Caki2 (cell line): Measurements from ENCODE around the gene PIK3IP1. TPM values are rescaled to one million over a fixed set of nuclear protein-coding genes. Genes with fewer than 3 reads are reported as not detected.

Source experiments
- DNase-seq: peaks from one replicate; pipeline ENCODE4 v3.0.0-alpha.2; 2015; ENCODE audit warnings: low read depth
- in situ Hi-C: cut with HindIII; loops from 2 replicates; pipeline ENCODE4 v1.10.0; 2016; ENCODE audit warnings: low sequenced_read_pairs, low pct_unique_long_range_greater_than_20kb, mixed read lengths
- total RNA-seq: library from RNA; depleted of rRNA; stranded (reverse); fragments of >200 nt; shearing (Covaris generic); gene quantifications from 2 replicates; pipeline ENCODE4 v1.2.3, GENCODE V29; 2014; ENCODE audit warnings: low replicate concordance

Gene PIK3IP1
- total RNA-seq, 1 experiment from 2014 or later, result 6.5 TPM

GRCh38 chr22:31284281-31285155, 7.8 kb downstream of the PIK3IP1 start:
- in situ Hi-C loops, result no loop called here
- DNase-seq, result no peak

DNA sequence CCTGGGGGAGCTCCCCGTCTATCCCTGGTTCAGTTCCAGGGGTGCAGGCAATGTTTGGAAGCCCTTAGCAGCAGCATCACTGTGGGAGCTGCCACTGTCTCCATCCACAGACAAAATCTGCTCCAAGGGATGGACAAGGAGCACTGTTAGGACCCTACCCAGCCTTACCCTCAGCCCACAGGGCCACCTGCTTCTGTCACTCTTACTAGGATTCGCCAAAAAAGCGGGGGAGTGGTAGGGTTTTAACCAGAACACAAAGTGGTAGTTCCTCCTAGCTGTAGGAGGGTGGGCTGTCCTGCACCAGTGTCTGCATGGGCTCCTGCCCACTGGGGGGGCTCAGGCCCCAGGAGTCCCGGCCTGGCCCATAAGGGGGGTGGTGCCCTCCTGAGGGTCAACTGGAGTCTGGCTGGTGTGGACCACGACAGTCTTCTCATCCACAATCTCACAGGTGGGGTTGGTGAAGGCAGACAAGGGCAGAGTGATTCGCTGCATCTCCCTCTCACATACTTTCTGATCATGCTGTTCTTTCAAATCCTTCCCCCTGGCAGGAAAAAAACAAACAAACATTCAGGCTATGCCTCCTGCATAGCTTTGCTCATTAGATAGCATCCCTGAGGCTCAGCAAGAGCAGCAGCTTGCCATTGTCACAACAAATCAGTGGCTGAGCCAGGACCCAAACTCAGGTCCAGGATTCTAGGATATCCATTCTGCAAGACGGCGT, 9.4 kb downstream of the PIK3IP1 start:
- DNase-seq, result no peak
- in situ Hi-C loops, result no loop called here

DNA sequence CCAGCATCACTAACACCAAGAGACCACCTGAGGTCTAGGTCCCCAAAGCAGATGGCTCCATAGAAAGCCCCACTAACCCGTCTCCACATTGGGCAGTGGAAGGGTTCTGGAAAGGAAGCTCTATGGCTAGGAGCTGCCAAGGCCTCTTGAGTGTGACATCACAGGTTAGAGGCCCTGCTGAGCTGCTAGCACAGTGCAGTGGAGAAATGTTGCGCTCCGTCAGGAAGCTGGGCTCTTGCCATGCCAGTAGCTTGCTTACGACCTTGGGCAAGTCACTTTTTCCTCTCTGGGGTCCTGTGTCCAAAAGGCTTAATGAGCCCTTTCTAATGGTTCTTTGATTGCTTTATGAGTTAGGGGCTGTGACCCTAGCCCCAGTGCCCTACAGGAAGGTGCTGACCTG, 10.6 kb downstream of the PIK3IP1 start:
- DNase-seq, result no peak
- in situ Hi-C loops, result no loop called here

GRCh38 chr22:31279821-31280505, 12.3 kb downstream of the PIK3IP1 start:
- peak; percentile 23 for DNase-seq
- in situ Hi-C loops, result no loop called here

GRCh38 chr22:31279327-31279669, 13.0 kb downstream of the PIK3IP1 start:
- DNase-seq, result no peak
- in situ Hi-C loops, result no loop called here

DNA sequence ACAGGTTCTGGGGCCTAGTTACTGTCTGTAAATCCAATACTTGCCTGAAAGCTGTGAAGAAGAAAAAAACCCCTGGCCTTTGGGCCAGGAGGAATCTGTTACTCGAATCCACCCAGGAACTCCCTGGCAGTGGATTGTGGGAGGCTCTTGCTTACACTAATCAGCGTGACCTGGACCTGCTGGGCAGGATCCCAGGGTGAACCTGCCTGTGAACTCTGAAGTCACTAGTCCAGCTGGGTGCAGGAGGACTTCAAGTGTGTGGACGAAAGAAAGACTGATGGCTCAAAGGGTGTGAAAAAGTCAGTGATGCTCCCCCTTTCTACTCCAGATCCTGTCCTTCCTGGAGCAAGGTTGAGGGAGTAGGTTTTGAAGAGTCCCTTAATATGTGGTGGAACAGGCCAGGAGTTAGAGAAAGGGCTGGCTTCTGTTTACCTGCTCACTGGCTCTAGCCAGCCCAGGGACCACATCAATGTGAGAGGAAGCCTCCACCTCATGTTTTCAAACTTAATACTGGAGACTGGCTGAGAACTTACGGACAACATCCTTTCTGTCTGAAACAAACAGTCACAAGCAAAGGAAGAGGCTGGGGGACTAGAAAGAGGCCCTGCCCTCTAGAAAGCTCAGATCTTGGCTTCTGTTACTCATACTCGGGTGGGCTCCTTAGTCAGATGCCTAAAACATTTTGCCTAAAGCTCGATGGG, 13.5 kb downstream of the PIK3IP1 start:
- no peak for DNase-seq
- in situ Hi-C loops, result no loop called here

- no peak for DNase-seq
These were observed 14.1 kb downstream of the PIK3IP1 start for GRCh38 chr22:31278151-31278621.

DNA sequence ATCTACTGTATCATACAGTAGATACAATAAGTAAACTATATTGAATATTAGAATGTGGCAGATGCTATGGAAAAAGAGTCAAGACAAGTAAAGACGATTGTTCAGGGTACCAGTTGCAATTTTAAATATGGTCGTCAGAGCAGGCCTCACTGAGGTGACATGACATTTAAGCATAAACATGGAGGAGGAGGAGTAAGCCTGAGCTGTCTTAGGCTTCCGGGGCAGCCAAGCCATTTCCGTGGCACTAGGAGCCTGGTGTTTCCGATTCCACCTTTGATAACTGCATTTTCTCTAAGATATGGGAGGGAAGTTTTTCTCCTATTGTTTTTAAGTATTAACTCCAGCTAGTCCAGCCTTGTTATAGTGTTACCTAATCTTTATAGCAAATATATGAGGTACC, 14.5 kb downstream of the PIK3IP1 start:
- in situ Hi-C loops, result no loop called here
- no peak for DNase-seq

More at GRCh38 chr22:31278151-31278621, 14.1 kb downstream of the PIK3IP1 start:
- in situ Hi-C loops, result no loop called here

DNA sequence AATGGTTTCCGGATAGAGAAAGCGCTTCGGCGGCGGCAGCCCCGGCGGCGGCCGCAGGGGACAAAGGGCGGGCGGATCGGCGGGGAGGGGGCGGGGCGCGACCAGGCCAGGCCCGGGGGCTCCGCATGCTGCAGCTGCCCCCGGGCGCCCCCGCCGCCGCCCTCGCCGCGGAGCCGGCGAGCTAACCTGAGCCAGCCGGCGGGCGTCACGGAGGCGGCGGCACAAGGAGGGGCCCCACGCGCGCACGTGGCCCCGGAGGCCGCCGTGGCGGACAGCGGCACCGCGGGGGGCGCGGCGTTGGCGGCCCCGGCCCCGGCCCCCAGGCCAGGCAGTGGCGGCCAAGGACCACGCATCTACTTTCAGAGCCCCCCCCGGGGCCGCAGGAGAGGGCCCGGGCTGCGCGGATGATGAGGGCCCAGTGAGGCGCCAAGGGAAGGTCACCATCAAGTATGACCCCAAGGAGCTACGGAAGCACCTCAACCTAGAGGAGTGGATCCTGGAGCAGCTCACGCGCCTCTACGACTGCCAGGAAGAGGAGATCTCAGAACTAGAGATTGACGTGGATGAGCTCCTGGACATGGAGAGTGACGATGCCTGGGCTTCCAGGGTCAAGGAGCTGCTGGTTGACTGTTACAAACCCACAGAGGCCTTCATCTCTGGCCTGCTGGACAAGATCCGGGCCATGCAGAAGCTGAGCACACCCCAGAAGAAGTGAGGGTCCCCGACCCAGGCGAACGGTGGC, 15.7 kb downstream of the PIK3IP1 start:
- DNase-seq, result no peak
- in situ Hi-C loops, result no loop called here

GRCh38 chr22:31275576-31275975, 16.7 kb downstream of the PIK3IP1 start:
- no peak for DNase-seq
- in situ Hi-C loops, result no loop called here

DNA sequence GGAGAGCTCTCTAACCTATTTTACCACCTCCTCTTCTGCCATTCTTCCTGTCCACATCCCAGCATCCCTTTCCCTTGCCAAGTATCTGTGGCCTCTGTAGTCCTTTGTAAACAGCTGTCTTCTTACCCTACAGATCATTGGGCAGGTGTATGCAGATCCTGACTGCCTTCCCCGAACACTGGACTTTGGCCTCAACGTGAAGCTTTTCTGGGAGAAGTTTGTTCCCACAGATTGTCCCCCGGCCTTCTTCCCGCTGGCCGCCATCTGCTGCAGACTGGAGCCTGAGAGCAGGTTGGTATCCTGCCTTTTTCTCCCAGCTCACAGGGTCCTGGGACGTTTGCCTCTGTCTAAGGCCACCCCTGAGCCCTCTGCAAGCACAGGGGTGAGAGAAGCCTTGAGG, 17.3 kb downstream of the PIK3IP1 start:
- in situ Hi-C loops, result no loop called here
- no peak for DNase-seq

DNA sequence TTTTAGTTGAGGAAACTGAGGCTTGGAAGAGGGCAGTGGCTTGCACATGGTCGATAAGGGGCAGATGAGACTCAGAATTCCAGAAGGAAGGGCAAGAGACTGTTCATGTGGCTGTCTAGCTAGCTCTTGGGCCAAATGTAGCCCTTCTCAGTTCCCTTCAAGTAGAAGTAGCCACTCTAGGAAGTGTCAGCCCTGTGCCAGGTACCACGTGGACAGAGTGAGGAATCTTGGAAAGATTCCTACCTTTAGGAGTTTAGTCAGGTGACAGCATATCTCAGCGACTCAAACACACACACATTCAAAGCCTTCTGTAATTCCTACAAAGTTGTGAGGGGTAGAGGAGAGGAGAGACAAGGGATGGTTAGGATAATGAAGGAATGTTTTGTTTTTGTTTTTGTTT, 18.3 kb downstream of the PIK3IP1 start:
- DNase-seq, result no peak
- in situ Hi-C loops, result no loop called here

- in situ Hi-C loops, result no loop called here
- peak; percentile 63 for DNase-seq
These were observed 19.5 kb downstream of the PIK3IP1 start for GRCh38 chr22:31272522-31273446.

DNA sequence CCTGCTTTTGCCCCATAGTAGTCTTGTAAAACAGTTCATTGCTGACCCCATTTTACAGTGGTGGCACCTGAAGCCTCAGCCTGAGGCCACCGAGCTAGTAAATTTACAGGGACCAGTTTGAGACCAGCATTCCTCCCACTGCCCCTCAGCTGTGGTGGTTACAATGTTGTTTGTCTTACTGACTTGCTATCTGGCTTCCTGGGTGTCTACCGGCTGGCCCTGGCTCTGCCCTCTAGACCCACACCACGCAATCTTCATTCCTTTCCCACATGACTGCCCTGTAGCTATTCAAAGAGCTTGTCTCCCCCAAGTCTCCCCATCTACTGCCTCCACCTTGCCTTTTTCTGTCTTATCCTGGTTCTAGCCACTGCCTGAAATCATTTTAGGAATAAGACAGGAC, 20.8 kb downstream of the PIK3IP1 start:
- DNase-seq, result peak; percentile 71
- in situ Hi-C loops, result no loop called here

GRCh38 chr22:31271026-31271425, 21.3 kb downstream of the PIK3IP1 start:
- DNase-seq, result no peak
- in situ Hi-C loops, result no loop called here

DNA sequence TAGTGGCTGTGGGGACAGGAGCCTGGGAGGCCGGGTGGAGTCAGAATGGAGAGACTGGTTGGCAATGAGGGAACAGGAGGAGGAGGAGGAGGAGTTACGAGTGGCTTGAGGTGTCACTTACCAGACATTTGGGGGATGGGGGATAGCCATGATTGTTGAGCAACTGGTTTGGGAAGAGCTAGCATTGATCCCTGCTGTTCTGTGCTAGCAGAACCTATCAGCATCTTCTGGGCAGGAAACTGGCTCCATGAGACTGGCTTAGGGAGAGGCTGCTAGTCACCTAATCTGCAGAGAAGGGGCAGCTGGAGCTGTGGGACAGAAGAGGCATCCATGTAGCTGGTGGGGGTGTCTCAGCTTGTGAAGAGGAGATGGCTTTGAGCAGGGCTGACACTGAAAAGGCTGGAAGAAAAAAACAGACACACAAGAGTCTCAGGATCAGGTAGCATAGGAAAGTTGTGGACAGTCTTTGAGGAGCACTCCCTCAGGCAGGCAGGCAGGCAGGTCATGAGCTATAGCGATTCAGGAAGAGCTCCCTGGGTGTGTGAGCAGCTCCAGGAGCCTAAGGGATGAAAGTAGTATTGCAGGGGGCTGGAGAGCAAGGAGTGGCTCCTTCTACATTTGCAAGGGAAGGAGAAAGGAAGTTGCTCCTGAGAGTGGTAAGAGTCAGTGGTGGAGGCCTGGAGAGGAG, 22.3 kb downstream of the PIK3IP1 start:
- no peak for DNase-seq
- in situ Hi-C loops, result no loop called here
